ENCODE results near the gene TTLL13.

Gene TTLL13

GRCh38 chr15:90219421-90220141, 29.8 kb upstream of the TTLL13 start:
- H3K9me3 ChIP-seq (ENCODE audit: low read length), result no peaks in the 10 kb centered on the region
- peaks cover 24% of the 10 kb centered on the region for H3K36me3 ChIP-seq (ENCODE audit: insufficient read depth, low read length)
- no peaks in the 10 kb centered on the region for H3K27me3 ChIP-seq (ENCODE audit: control insufficient read depth in 1 of 2, insufficient read depth in 2 of 2, low read length in 2 of 2)
- H3K27ac ChIP-seq (ENCODE audit: low read depth, low read length), result peak overlapping the region; percentile 61
- H3K9ac ChIP-seq (ENCODE audit: low read length), result no peak overlapping the region
- H3K4me3 ChIP-seq (ENCODE audit: low read depth in 1 of 2, low read length in 2 of 2), result no peak overlapping the region
- peaks cover 25% of the 10 kb centered on the region for H3K4me1 ChIP-seq (ENCODE audit: insufficient read depth, low read length)

GRCh38 chr15:90221246-90221900, 28.0 kb upstream of the TTLL13 start:
- H3K9ac ChIP-seq (ENCODE audit: low read length), result no peak overlapping the region
- peak overlapping the region; percentile 80 for H3K27ac ChIP-seq (ENCODE audit: low read depth, low read length)
- no peaks in the 10 kb centered on the region for H3K27me3 ChIP-seq (ENCODE audit: control insufficient read depth in 1 of 2, insufficient read depth in 2 of 2, low read length in 2 of 2)
- H3K4me3 ChIP-seq (ENCODE audit: low read depth in 1 of 2, low read length in 2 of 2), result no peak overlapping the region
- H3K9me3 ChIP-seq (ENCODE audit: low read length), result no peaks in the 10 kb centered on the region
- peaks cover 21% of the 10 kb centered on the region for H3K4me1 ChIP-seq (ENCODE audit: insufficient read depth, low read length)
- peaks cover 38% of the 10 kb centered on the region for H3K36me3 ChIP-seq (ENCODE audit: insufficient read depth, low read length)

GRCh38 chr15:90222547-90222946, 26.8 kb upstream of the TTLL13 start:
- no peak overlapping the region for H3K9ac ChIP-seq (ENCODE audit: low read length)
- H3K4me1 ChIP-seq (ENCODE audit: insufficient read depth, low read length), result peaks cover 21% of the 10 kb centered on the region
- H3K36me3 ChIP-seq (ENCODE audit: insufficient read depth, low read length), result peaks cover 39% of the 10 kb centered on the region
- no peak overlapping the region for H3K4me3 ChIP-seq (ENCODE audit: low read depth in 1 of 2, low read length in 2 of 2)
- H3K27ac ChIP-seq (ENCODE audit: low read depth, low read length), result no peak overlapping the region
- no peaks in the 10 kb centered on the region for H3K9me3 ChIP-seq (ENCODE audit: low read length)
- no peaks in the 10 kb centered on the region for H3K27me3 ChIP-seq (ENCODE audit: control insufficient read depth in 1 of 2, insufficient read depth in 2 of 2, low read length in 2 of 2)

DNA sequence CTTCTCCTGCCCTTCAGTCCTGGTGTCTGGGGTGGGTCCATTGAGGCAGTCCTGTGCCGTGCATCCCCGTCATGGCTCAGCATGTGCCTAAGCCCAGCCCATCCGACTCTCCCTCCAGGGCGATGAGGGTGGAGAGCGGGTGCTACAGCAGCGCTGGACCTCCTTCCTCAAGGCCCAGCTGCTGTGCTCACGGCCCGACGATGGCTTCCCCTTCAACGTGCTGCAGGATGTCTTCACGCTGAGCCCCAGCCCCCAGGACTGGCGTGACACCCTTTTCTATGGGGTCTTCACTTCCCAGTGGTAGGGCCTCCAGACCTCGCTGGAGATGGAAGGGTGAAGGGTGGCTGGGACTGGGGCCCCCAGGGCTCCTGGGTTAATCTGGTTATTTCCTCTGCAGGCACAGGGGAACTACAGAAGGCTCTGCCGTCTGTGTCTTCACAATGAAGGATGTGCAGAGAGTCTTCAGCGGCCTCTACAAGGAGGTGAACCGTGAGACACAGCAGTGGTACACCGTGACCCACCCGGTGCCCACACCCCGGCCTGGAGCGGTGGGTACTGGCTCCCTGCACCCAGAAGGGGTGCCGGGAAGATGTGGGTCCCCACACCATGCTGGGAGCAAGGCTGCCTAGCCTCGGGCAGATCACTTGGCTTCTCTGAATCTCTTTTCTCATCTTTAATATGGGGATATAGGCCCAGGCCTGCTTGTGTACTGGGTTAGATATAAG, 25.8 kb upstream of the TTLL13 start:
- H3K4me1 ChIP-seq (ENCODE audit: insufficient read depth, low read length), result peaks cover 28% of the 10 kb centered on the region
- no peaks in the 10 kb centered on the region for H3K9me3 ChIP-seq (ENCODE audit: low read length)
- no peaks in the 10 kb centered on the region for H3K27me3 ChIP-seq (ENCODE audit: control insufficient read depth in 1 of 2, insufficient read depth in 2 of 2, low read length in 2 of 2)
- no peak overlapping the region for H3K27ac ChIP-seq (ENCODE audit: low read depth, low read length)
- H3K36me3 ChIP-seq (ENCODE audit: insufficient read depth, low read length), result peaks cover 45% of the 10 kb centered on the region
- no peak overlapping the region for H3K4me3 ChIP-seq (ENCODE audit: low read depth in 1 of 2, low read length in 2 of 2)
- H3K9ac ChIP-seq (ENCODE audit: low read length), result no peak overlapping the region

- peaks cover 59% of the 10 kb centered on the region for H3K36me3 ChIP-seq (ENCODE audit: insufficient read depth, low read length)
- no peak overlapping the region for H3K27ac ChIP-seq (ENCODE audit: low read depth, low read length)
- no peak overlapping the region for H3K9ac ChIP-seq (ENCODE audit: low read length)
- no peak overlapping the region for H3K4me3 ChIP-seq (ENCODE audit: low read depth in 1 of 2, low read length in 2 of 2)
- peaks cover 31% of the 10 kb centered on the region for H3K4me1 ChIP-seq (ENCODE audit: insufficient read depth, low read length)
- no peaks in the 10 kb centered on the region for H3K27me3 ChIP-seq (ENCODE audit: control insufficient read depth in 1 of 2, insufficient read depth in 2 of 2, low read length in 2 of 2)
- no peaks in the 10 kb centered on the region for H3K9me3 ChIP-seq (ENCODE audit: low read length)
Measured at GRCh38 chr15:90225047-90225446, 24.3 kb upstream of the TTLL13 start.

DNA sequence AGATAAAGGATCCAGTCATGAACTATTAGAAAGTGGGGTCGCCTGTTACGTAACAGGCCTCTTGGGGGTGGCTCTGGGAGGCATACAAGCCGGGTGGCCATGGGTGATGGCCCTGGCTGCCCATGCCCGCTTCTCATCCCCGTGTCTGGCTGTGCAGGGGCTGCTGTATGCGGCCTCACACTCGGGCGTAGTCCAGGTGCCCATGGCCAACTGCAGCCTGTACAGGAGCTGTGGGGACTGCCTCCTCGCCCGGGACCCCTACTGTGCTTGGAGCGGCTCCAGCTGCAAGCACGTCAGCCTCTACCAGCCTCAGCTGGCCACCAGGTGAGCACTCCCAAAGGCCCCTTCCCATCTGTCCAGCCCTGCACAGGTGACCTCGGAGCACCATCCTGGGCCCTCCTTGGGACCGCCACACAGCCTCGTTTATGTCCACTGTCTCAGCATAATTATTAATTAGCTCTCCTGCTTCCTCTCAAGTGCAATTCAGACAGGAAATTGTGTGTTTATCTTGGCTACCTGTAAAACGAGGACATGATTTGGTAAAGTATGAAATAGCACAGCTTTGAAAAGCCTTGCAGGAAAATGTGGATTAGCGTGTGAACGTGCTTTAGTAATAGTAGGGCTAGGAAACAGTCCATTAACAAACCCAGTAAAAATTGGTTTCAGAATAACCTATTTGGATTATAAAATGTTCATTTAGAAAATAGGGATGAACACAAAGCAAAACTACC, 23.7 kb upstream of the TTLL13 start:
- Histone ChIP-seq H3K9ac (ENCODE audit: low read length) (no peak overlapping the region), H3K4me3 (ENCODE audit: low read depth in 1 of 2, low read length in 2 of 2) (no peak overlapping the region), H3K9me3 (ENCODE audit: low read length) (no peaks in the 10 kb centered on the region), H3K27ac (ENCODE audit: low read depth, low read length) (no peak overlapping the region), H3K36me3 (ENCODE audit: insufficient read depth, low read length) (peaks cover 65% of the 10 kb centered on the region), H3K4me1 (ENCODE audit: insufficient read depth, low read length) (peaks cover 36% of the 10 kb centered on the region), H3K27me3 (ENCODE audit: control insufficient read depth in 1 of 2, insufficient read depth in 2 of 2, low read length in 2 of 2) (no peaks in the 10 kb centered on the region)

- peaks cover 44% of the 10 kb centered on the region for H3K4me1 ChIP-seq (ENCODE audit: insufficient read depth, low read length)
- no peak overlapping the region for H3K27ac ChIP-seq (ENCODE audit: low read depth, low read length)
- H3K9ac ChIP-seq (ENCODE audit: low read length), result no peak overlapping the region
- H3K36me3 ChIP-seq (ENCODE audit: insufficient read depth, low read length), result peaks cover 68% of the 10 kb centered on the region
- no peak overlapping the region for H3K4me3 ChIP-seq (ENCODE audit: low read depth in 1 of 2, low read length in 2 of 2)
- no peaks in the 10 kb centered on the region for H3K27me3 ChIP-seq (ENCODE audit: control insufficient read depth in 1 of 2, insufficient read depth in 2 of 2, low read length in 2 of 2)
- H3K9me3 ChIP-seq (ENCODE audit: low read length), result no peaks in the 10 kb centered on the region
Measured at GRCh38 chr15:90227336-90227735, 22.0 kb upstream of the TTLL13 start.

DNA sequence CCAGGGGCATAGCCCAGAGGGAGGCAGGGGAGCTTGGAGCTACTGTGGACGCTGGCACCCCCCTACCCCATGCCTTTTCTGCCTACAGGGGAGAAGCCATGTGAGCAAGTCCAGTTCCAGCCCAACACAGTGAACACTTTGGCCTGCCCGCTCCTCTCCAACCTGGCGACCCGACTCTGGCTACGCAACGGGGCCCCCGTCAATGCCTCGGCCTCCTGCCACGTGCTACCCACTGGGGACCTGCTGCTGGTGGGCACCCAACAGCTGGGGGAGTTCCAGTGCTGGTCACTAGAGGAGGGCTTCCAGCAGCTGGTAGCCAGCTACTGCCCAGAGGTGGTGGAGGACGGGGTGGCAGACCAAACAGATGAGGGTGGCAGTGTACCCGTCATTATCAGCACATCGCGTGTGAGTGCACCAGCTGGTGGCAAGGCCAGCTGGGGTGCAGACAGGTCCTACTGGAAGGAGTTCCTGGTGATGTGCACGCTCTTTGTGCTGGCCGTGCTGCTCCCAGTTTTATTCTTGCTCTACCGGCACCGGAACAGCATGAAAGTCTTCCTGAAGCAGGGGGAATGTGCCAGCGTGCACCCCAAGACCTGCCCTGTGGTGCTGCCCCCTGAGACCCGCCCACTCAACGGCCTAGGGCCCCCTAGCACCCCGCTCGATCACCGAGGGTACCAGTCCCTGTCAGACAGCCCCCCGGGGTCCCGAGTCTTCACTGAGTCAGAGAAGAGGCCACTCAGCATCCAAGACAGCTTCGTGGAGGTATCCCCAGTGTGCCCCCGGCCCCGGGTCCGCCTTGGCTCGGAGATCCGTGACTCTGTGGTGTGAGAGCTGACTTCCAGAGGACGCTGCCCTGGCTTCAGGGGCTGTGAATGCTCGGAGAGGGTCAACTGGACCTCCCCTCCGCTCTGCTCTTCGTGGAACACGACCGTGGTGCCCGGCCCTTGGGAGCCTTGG, 21.3 kb upstream of the TTLL13 start:
- H3K27ac ChIP-seq (ENCODE audit: low read depth, low read length), result peak overlapping the region; percentile 73
- H3K9me3 ChIP-seq (ENCODE audit: low read length), result no peaks in the 10 kb centered on the region
- H3K36me3 ChIP-seq (ENCODE audit: insufficient read depth, low read length), result peaks cover 67% of the 10 kb centered on the region
- H3K9ac ChIP-seq (ENCODE audit: low read length), result no peak overlapping the region
- H3K27me3 ChIP-seq (ENCODE audit: control insufficient read depth in 1 of 2, insufficient read depth in 2 of 2, low read length in 2 of 2), result no peaks in the 10 kb centered on the region
- H3K4me1 ChIP-seq (ENCODE audit: insufficient read depth, low read length), result peaks cover 52% of the 10 kb centered on the region
- no peak overlapping the region for H3K4me3 ChIP-seq (ENCODE audit: low read depth in 1 of 2, low read length in 2 of 2)

DNA sequence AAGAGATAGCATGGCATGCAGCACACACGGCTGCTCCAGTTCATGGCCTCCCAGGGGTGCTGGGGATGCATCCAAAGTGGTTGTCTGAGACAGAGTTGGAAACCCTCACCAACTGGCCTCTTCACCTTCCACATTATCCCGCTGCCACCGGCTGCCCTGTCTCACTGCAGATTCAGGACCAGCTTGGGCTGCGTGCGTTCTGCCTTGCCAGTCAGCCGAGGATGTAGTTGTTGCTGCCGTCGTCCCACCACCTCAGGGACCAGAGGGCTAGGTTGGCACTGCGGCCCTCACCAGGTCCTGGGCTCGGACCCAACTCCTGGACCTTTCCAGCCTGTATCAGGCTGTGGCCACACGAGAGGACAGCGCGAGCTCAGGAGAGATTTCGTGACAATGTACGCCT, 20.4 kb upstream of the TTLL13 start:
- Histone ChIP-seq H3K9ac (ENCODE audit: low read length) (no peak overlapping the region), H3K27me3 (ENCODE audit: control insufficient read depth in 1 of 2, insufficient read depth in 2 of 2, low read length in 2 of 2) (no peaks in the 10 kb centered on the region), H3K27ac (ENCODE audit: low read depth, low read length) (peak overlapping the region; percentile 73), H3K9me3 (ENCODE audit: low read length) (no peaks in the 10 kb centered on the region), H3K4me3 (ENCODE audit: low read depth in 1 of 2, low read length in 2 of 2) (no peak overlapping the region), H3K4me1 (ENCODE audit: insufficient read depth, low read length) (peaks cover 53% of the 10 kb centered on the region), H3K36me3 (ENCODE audit: insufficient read depth, low read length) (peaks cover 58% of the 10 kb centered on the region)

DNA sequence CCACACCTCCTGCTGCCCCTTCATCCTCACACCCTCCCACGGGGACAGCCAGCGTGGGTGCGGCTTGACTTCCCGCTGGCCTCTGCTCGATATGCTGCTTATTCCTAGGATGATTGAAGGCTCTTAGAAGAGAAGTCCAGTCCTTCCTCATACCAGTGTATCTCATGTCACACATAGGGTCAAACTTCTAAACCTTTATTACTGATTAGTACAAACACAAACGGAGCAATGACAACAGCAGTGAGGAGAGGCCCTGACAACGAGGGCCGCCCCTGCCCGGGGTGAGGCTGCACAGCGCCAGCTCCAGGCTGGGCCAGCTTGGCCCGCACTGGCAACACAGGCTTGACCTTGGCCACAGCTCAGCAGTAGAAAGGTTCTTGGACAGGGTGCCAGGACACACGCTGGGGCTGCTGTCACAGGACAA, 19.3 kb upstream of the TTLL13 start:
- Histone ChIP-seq H3K9ac (ENCODE audit: low read length) (no peak overlapping the region), H3K4me1 (ENCODE audit: insufficient read depth, low read length) (peaks cover 61% of the 10 kb centered on the region), H3K27ac (ENCODE audit: low read depth, low read length) (no peak overlapping the region), H3K9me3 (ENCODE audit: low read length) (no peaks in the 10 kb centered on the region), H3K36me3 (ENCODE audit: insufficient read depth, low read length) (peaks cover 47% of the 10 kb centered on the region), H3K27me3 (ENCODE audit: control insufficient read depth in 1 of 2, insufficient read depth in 2 of 2, low read length in 2 of 2) (no peaks in the 10 kb centered on the region), H3K4me3 (ENCODE audit: low read depth in 1 of 2, low read length in 2 of 2) (no peak overlapping the region)

Data from muscle layer of colon (tissue), 2 donors.